ENCODE results near the gene NME9. TPM values are rescaled to one million over a fixed set of nuclear protein-coding genes. Genes with fewer than 3 reads are reported as not detected.

Gene NME9
- total RNA-seq, 4 donors from 2014 or later, result not detected

GRCh38 chr3:138348754-138349739 lies 19.4 kb upstream of the NME9 start:
- no peak for TF ChIP-seq EP300 (IDR thresholded peaks at IDR 0.05)
- no peak for TF ChIP-seq POLR2A (IDR thresholded peaks at IDR 0.05)
- TF ChIP-seq, protein P1, sequence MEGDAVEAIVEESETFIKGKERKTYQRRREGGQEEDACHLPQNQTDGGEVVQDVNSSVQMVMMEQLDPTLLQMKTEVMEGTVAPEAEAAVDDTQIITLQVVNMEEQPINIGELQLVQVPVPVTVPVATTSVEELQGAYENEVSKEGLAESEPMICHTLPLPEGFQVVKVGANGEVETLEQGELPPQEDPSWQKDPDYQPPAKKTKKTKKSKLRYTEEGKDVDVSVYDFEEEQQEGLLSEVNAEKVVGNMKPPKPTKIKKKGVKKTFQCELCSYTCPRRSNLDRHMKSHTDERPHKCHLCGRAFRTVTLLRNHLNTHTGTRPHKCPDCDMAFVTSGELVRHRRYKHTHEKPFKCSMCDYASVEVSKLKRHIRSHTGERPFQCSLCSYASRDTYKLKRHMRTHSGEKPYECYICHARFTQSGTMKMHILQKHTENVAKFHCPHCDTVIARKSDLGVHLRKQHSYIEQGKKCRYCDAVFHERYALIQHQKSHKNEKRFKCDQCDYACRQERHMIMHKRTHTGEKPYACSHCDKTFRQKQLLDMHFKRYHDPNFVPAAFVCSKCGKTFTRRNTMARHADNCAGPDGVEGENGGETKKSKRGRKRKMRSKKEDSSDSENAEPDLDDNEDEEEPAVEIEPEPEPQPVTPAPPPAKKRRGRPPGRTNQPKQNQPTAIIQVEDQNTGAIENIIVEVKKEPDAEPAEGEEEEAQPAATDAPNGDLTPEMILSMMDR (IDR thresholded peaks at IDR 0.05), result no peak
- H3K36me3 ChIP-seq, result no peaks in the 10 kb centered on the region
- no peaks in the 10 kb centered on the region for H3K27me3 ChIP-seq
- 5 to 8% methylated on average over 28 to 54 of the region's 58 CpGs for WGBS, 2 donors
- H3K9me3 ChIP-seq, result no peaks in the 10 kb centered on the region
- peak overlapping the region; percentile 59 to 87 (median 80) for H3K4me3 ChIP-seq
- H3K4me1 ChIP-seq, result peaks cover 0 to 40% (median 22%) of the 10 kb centered on the region in 4 donors
- peak overlapping the region; percentile 85 to 98 (median 92) for H3K27ac ChIP-seq
- no peak for DNase-seq (ENCODE audit: low spot score in 2 of 2)

DNA sequence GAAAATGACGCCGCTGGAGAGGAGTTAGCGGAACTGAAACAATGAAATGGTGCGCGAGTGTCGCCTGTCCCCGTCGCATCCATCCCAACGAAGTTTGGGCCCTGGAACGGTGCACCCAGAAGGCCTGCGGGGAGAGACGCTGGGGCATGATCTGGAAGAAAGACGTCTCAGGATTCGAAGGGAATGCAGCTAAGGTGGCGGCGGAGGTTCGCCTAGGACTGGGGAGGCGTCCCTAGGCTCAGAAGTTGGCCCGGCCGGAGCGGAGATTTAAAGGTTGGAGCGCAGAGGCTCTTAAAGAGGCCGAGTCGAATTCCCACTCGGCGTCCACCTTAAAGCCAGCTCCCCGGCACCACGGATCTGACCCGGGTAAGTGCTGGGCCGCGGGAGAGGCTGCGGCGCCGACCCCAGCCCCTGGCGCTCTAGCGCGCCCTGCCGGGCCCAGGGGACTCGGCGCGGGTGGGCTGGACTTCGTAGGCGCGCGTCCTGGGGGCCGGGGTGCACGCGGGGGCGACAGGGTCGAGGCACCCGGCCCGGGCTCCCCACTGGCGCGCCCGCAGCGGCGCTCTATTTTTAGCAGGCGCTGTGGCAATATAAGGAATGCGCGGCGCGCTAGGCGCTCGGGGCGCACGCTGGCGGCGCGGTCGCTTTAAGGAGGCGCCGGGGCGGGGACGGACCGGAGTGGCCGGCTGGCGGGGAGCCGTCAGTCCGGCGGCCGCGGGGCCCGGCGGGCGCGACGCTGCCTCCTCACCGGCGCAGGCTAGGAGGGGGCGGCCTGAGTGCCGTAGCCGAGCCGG lies 18.5 kb upstream of the NME9 start, which contains the start of gene MRAS:
TSS of gene MRAS (plus strand) at position 620 of the 794 bp plus-strand sequence. CDS start 24,305 bp downstream, outside the sequence.
- peak within 1 kb of the TSS; percentile 59 to 87 (median 80) for H3K4me3 ChIP-seq
- H3K4me1 ChIP-seq, result peaks cover 0 to 38% (median 22%) of the 10 kb centered on the region in 4 donors
- no peaks in the 10 kb centered on the region for H3K36me3 ChIP-seq
- WGBS, 2 donors, result 0% methylated on average over 56 to 61 of the region's 93 CpGs
- H3K27ac ChIP-seq, result peak within 1 kb of the TSS; percentile 85 to 98 (median 92)
- DNase-seq (ENCODE audit: low spot score in 2 of 2), result peak; percentile 60 to 66
- H3K27me3 ChIP-seq, result no peaks in the 10 kb centered on the region
- peak in 1 of 2 donors; percentile 40 for TF ChIP-seq EP300 (IDR thresholded peaks at IDR 0.05)
- peak; percentile 42 to 53 for TF ChIP-seq POLR2A (IDR thresholded peaks at IDR 0.05)
- TF ChIP-seq, protein P1 (IDR thresholded peaks at IDR 0.05), result peak; percentile 16 to 75 (median 58)
- no peaks in the 10 kb centered on the region for H3K9me3 ChIP-seq

GRCh38 chr3:138344754-138345153 lies 15.1 kb upstream of the NME9 start:
- DNase-seq (ENCODE audit: low spot score in 2 of 2), result no peak
- no peak overlapping the region for H3K4me3 ChIP-seq
- no peaks in the 10 kb centered on the region for H3K9me3 ChIP-seq
- no peak for TF ChIP-seq EP300 (IDR thresholded peaks at IDR 0.05)
- TF ChIP-seq, protein P1 (IDR thresholded peaks at IDR 0.05), result no peak
- no peak for TF ChIP-seq POLR2A (IDR thresholded peaks at IDR 0.05)
- 40 to 67% methylated on average over 1 of the region's 1 CpG for WGBS, 2 donors
- peaks cover 0 to 7% (median under 1%) of the 10 kb centered on the region in 4 donors for H3K4me1 ChIP-seq
- H3K36me3 ChIP-seq, result no peaks in the 10 kb centered on the region
- H3K27me3 ChIP-seq, result no peaks in the 10 kb centered on the region
- H3K27ac ChIP-seq, result no peak overlapping the region

GRCh38 chr3:138340511-138340910 lies 10.9 kb upstream of the NME9 start:
- DNase-seq (ENCODE audit: low spot score in 2 of 2), result no peak
- H3K27ac ChIP-seq, result no peak overlapping the region
- no peaks in the 10 kb centered on the region for H3K9me3 ChIP-seq
- no peak for TF ChIP-seq POLR2A (IDR thresholded peaks at IDR 0.05)
- TF ChIP-seq, protein P1 (IDR thresholded peaks at IDR 0.05), result no peak
- TF ChIP-seq EP300 (IDR thresholded peaks at IDR 0.05), result no peak
- H3K27me3 ChIP-seq, result no peaks in the 10 kb centered on the region
- WGBS, 2 donors, result 93 to 95% methylated on average over 5 of the region's 5 CpGs
- no peak overlapping the region for H3K4me3 ChIP-seq
- no peaks in the 10 kb centered on the region for H3K36me3 ChIP-seq
- no peaks in the 10 kb centered on the region for H3K4me1 ChIP-seq

Data from tibial nerve (tissue), 4 donors.